AG08396 (cell line): ENCODE data around the gene MED27.

Source experiments
- DNase-seq: peaks from one replicate; pipeline ENCODE4 v3.0.0; 2012; ENCODE audit warnings: low spot score, mixed read lengths

Gene MED27

GRCh38 chr9:131919216-131919615, 160.5 kb downstream of the MED27 start:
- no peak for DNase-seq

DNA sequence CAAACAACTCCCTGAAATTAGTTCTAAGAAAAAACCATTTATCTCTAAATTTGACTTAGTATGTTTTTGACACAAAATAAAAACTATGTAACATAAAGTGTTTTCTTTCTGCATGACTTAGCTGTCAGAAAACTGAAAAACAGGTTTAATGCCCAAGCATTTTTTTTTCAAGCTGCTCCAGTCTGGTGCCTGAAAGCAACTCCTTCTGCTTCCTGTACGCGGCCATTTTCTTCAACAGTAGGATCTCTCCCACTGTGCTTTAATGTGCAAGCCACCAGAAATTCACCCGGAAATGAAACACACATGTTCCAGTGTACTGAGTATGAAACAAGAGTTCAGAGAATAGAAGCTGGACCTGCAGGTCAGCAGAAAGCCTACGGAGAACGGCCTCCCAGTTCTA, 161.2 kb downstream of the MED27 start:
- DNase-seq, result no peak

DNA sequence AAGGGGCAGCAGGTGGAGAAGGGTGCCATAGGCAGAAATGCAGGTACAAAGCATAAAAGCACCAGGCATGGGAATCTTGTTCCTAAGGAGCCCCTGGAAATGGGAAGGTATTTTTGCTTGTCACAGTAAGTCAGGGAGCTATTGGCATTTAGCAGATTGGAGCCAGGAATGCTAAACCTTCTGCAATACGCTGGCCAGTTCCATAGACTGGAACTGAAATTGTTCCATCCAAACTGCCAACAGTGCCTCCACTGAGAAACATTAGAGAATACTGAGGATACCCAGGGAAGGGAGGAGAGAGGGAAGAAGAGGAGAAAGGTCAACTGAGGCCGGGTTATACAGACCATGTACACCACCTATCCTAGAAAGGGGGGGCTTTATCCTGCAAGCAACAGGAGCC, 162.7 kb downstream of the MED27 start:
- DNase-seq, result no peak

DNA sequence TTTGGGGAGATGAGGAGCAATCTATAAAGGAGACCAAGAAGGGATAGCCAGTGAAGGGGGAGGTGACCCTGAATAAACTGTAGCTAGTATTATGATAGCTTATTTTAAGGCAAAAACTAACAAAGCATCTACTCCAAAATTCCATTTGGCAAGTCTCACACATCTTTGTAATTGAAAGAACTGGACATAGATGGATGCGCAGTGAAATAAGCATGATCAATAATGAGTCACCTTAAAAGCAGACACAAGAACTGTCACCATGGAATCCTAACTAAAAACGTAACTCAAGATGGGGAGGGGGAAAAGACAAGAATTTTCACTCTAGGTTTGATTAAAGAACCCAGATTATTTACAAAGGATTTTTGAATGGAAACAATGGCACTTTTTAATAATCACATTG, 164.5 kb downstream of the MED27 start:
- peak; percentile 14 for DNase-seq

DNA sequence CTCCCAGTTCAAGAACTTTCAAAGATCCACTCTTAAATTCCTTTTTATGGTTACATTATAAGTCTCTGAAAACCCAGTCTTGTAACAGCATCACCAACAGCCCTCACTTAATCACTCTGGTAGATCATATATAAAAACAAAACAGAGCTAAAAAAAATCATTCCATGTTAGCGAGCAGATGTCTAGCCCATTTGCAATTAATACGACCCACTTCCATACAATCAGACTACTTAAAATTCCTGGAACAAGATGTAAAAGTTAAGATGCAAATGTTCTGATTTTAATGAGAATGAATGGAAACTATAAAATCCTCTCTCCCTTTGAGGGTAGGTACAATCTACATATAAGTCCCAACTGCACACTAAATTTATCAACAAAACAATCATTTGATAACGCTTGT, 167.0 kb downstream of the MED27 start:
- DNase-seq, result no peak

DNA sequence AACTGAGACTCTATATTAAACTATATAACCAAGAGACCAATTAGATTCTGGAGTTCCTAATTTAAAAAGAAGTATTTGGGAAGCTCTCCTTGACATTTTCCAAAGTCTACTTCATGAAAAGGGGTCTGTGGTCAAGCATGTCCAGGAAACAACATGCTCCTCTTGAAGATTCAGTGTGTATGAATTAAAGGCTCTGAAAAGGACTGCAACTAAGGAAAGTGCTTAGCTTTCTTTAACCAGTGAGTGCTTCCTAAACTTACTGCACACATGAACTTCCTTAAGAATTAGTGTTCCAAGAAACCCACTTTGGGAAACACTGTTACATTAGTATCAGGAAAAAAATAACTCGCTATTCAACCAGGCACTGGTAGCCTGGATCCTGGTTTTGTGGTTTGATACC, 167.6 kb downstream of the MED27 start:
- no peak for DNase-seq

- no peak for DNase-seq
Observed at GRCh38 chr9:131910572-131910971, 169.1 kb downstream of the MED27 start.

DNA sequence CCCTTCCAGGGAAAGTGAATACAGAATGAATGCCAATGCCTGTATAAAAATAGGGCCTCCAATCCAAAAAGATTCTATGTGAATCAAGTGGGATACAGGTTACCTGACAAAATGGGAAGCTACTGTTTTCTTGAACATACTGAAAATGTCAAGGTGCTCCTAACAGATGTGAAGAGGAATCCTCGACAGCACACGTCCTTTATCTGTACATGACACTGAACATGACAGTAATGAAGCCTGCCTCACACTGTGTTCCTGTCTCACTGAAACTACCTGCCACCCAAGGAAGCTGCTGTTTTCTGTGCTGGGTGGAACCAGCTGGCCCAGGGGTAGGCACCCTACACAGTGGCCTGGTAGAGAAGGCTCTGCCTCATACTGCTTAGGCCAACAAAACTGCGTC, 174.5 kb downstream of the MED27 start:
- DNase-seq, result no peak

DNA sequence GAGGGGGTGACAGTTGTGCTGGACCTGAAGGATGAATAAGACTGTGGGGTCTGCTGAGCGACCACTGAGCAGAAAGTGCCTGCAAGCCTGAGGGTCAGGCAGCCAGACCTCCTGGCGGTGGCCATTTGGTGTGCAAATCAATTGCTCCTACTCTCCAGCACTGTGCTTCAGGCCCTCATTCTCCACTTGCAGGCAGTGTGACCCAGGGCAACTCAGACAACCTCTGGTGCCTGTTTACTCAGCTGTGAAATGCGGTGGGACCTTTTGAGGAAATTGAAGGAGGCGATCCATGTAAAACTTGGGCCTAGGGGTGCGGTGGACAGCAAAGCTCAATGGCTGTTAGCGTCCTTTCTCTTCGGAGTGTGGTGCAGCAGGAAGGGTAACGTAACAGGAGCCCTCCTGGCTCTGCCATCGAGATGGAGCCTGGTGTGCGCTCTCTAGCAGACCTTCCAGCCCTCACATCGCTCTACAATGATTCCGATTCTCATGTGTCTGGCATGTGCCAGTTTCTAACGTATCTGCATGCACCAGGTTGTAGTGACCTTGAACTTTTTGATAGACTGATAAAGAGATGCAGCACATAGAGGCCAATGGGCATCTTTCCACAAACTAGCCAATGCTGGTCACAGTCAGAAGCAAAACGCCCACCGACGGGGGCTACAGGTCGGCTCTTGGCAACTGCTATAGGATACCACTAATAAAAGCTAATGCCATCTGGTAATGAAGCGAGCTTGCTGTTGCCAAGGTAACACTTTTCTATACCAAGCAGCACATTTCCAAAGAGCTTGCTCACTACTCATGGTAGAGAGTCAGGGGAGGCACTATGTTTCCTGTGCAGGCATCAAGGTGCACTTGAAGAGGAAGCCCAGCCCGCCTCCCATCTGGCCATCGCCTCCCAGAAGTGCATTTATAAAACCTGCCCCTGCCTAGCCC, 180.1 kb downstream of the MED27 start:
- no peak for DNase-seq

DNA sequence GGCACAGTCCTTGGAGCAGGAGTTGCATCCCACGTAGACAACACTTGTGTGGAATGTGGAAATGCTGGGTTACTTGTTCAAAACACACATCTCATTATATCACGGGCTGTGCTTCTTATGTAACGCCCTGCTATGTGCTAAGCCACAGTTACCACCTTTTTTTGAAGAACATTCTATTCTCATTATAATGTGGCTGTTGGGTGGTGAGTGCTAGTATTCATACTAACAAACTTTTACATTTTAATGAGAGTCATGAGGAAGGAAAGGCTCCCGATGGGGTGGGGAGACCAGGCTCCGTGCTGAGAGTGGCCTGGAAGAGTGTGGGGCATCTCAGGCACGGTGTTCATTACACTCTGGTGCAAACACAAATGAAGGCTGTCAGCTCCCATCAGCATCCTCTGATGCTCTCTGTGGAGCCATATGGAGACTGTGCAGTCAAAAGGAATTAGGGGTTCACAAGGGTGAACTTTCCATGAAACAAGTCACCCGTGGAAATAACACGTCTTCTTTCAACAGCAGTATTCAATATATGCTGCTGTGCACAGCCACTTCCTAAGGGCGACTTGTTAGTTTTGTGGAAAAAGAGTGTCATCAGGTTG, 186.7 kb downstream of the MED27 start:
- DNase-seq, result no peak

- DNase-seq, result no peak
Observed at GRCh38 chr9:131892162-131892707, 187.4 kb downstream of the MED27 start.

DNA sequence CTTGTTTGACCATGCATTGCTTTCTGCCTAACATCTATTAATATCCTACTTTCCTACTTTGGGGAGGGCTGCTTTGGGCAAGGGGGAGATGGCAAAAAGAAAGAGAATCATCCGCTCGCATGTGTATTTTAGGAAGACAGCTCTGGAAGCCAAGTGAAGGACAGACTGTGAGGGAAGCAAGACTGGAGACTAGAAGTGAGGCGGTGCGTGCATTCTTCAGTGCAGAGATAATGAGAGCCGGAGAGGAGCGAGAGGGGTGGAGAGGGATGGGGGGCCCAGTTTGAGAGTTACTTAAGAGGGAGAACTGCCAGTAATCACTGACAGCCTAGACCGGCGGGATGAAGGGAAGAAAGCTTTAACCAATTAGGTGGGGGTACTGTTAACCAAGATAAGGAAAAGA, 188.1 kb downstream of the MED27 start:
- DNase-seq, result no peak

DNA sequence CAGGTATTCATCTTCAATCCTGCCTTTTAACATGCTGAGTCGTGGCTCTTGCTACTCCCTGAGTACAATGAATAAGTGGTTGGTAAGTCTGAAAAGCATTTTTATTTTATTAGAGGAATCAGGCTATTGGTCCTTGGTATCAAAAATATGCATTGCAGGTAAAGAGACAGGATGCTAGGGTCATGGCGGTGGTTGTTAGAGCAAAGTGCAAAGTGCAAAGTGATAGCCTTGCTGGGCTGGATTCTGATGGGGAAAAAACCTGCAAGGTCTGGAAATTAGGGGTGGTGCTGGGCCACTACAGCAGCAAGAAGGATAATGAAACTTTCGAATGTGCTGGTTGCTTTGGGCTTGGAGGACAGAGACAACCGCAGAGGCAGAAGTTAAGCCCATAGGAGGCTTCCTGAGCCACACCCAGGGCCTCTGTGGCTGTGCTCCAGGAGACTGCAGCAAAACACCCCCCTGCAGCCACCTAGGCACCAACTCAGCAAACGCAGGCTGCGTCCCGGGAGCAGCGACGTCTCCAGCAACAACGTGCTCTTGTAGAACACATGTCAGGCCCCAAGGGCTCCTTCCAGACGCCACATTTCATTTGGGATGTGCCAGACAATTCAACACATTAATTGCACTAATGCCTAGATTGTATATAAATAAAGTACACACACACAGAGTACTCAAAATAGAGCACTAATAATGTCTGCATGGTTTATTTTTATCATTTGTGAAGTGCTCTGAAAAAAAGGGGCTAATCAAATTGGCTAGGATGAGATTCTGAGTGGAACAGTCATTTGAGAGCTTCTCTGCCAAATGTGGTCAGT, 190.0 kb downstream of the MED27 start:
- DNase-seq, result no peak

DNA sequence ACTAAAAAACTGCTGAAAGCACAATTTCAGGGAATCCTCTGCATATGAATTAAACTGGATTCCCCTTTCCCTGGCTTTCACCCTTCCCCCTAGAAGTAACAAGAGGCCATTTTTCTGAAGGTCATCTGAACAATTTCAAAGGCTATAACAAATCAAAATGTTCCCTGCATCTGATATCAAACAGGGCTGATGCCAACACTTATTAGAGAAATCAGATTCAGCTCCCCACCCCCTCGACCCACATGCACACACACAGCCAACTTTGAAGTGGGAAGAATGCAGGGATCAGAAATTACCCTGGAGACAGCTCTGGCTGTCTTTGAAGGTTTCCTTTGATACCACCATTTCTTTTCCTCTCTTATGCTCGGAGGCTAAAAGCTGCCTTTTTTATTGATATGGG, 190.7 kb downstream of the MED27 start:
- DNase-seq, result no peak

DNA sequence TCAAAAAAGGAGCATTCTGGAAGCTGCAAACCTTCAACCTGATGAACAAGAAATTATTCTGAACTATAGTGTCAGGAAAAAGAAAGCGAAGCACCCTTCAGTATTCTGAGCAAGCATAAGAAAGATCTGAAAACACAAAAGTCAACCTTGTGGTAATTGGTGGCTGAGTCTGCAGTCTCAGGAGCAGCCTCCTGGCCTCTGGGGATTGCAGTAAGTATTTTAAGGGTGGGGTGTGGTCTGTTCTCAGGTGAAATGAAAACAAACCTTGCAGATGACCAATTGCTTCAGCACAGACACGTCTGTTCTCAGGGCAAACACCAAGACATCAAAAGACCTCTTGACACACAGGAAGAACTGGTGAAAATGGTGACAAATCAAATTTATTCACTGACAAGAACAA, 192.0 kb downstream of the MED27 start:
- no peak for DNase-seq

DNA sequence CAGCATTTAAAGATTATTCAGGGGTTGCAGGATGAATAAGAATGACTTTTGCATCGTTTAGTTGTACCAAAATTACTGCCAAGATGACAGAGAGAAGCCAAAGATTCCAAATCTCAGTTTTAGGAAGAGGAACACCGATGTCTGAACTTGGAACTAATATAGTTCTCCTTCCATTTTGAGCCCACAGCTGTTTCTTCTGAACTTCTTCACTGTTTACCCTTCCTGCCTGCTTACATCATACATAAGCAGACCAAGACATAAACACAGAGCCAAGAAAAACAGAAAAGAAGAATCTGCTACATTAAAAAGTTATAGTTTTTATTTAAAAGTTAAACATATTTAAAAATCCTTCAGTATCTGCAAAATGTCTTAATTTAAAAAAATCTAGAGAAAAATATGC, 192.8 kb downstream of the MED27 start:
- no peak for DNase-seq

DNA sequence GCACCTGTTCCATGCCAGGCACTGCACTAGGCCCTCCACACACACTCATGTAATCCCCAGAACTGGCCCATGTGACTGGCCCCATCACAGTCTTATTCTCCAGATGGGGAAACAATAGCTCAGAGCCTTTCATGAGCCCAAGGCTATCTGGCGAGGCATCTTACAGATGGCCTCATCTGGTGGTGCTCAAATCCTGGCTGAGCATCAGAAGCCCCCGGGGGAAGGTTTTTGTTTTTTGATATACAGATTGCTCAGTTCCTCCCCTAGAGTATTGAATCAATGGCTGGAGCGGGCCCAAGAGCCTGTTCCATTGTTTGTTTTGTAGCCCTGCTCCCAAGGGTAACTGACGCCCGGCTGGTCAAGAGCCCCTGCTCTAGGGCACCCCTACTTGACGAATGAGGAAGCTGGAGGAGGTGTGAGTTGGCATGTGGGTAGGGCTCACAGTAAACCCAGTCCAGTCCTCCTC, 194.5 kb downstream of the MED27 start:
- DNase-seq, result no peak

DNA sequence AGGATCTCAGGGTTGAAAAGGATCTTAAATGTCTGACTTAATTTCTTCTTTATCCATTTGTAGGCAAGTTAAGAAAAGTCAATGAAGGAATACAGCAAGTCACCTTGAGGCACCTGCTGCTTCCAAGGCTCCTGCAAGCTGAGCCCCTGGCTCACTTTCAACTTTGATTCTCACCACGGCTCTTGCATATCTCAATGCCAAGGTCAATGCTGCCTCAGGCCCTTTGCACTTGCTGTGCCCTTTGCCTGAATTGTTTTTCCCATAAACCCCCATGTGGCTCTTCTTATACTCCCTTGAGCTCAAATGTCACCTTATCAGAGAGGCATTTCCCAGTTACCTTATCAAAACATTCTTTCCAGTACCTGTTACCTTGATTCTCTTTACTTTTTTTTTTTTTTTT, 195.4 kb downstream of the MED27 start:
- DNase-seq, result no peak

- DNase-seq, result no peak
Observed at GRCh38 chr9:131880833-131881583, 198.7 kb downstream of the MED27 start.

DNA sequence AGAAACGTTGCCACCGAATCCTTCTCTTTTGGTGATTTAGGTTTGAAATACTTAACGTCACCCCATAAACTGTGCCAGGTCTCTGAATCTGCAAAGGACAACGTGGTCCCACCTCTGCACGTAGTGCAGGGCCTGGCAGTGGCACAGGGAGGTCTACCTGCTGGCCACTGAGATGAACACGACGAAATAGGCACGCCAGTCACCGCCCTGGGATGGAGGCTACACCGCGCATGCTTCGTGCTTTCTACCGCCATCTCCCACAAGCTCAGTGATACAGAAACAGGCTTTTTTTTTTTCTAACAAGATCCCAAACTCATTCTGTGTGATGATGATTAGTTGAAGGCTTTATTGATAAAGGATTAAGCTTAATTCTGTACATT, 199.8 kb downstream of the MED27 start:
- no peak for DNase-seq

- DNase-seq, result no peak
Observed at GRCh38 chr9:131879181-131879910, 200.3 kb downstream of the MED27 start.
